A549 (cell line): ENCODE measurements around the gene SYCE1. TPM values are rescaled to one million over a fixed set of nuclear protein-coding genes. Genes with fewer than 3 reads are reported as not detected.
A peak's percentile ranks its signal among the peaks of the same experiment; 100 is the strongest.
"Not testable (repeated sequence)": the region's sequence is repeated elsewhere in the genome, so short reads cannot be mapped to it uniquely, and the experiment has no call there.

Experiments
- ATAC-seq, 2 experiments: fragments of 200-7000 bp in 1 of 2; fragments of >200 bp in 1 of 2; cut with Nextera tagmentation in 1 of 2; cut with Tn5 transposase in 1 of 2; 3 replicates each; pipeline versions ENCODE4 v1.8.0 to v1.9.1; 2018 to 2020; ENCODE audit warnings: mild to moderate bottlenecking in 1 of 2, moderate library complexity in 1 of 2
- CTCF ChIA-PET: fragments of 300-600 bp; sonication (Branson Sonifier 250); formaldehyde crosslinking; extraction: SDS; loops from one replicate; lab custom pipeline; 2021; ENCODE audit warnings: antibody characterized with exemption, inconsistent platforms; lab: Yijun Ruan, JAX
- POLR2A ChIA-PET: fragments of 350-600 bp; formaldehyde crosslinking; extraction: SDS; loops from one replicate; lab custom pipeline; 2021; ENCODE audit warnings: antibody characterized with exemption, inconsistent platforms; lab: Yijun Ruan, JAX
- DNase-seq, 2 experiments: peaks; one replicate each; pipeline versions ENCODE4 v3.0.0 to v3.0.0-alpha.2; 2011 to 2016; ENCODE audit warnings: low read depth in 1 of 2, low spot score in 1 of 2
- FAIRE-seq: peaks from 2 replicates; lab custom pipeline; 2011; peaks lifted over from hg19 to GRCh38; lab: Jason Lieb, UNC
- H3K27ac ChIP-seq, 2 experiments: fragments of >200 bp; sonication (Bioruptor Twin); formaldehyde crosslinking; 3 replicates each; pipeline ENCODE4 v1.5.1; 2016 to 2017
- H3K4me1 ChIP-seq: fragments of >200 bp; sonication (Bioruptor Twin); formaldehyde crosslinking; 3 replicates; pipeline ENCODE4 v1.6.1; 2016
- H3K4me2 ChIP-seq: fragments of >200 bp; sonication (Bioruptor Twin); formaldehyde crosslinking; 3 replicates; pipeline ENCODE4 v1.6.1; 2016
- H3K4me3 ChIP-seq: fragments of >200 bp; sonication (Bioruptor Twin); formaldehyde crosslinking; 3 replicates; pipeline ENCODE4 v1.5.1; 2016
- H3K9me3 ChIP-seq: fragments of >200 bp; sonication (Bioruptor Twin); formaldehyde crosslinking; 3 replicates; pipeline ENCODE4 v1.6.1; 2016
- BHLHE40 ChIP-seq: IDR thresholded peaks from 2 replicates; pipeline ENCODE4 v1.6.1; 2012; ENCODE audit warnings: low read depth, low read length, inconsistent platforms
- CBX8 ChIP-seq: fragments of 200-600 bp; sonication (generic); IDR thresholded peaks from 2 replicates; pipeline ENCODE4 v1.6.1; 2016
- EHMT2 ChIP-seq: fragments of 200-600 bp; sonication (generic); IDR thresholded peaks from 2 replicates; pipeline ENCODE4 v1.6.1; 2016; ENCODE audit warnings: antibody characterized with exemption, low read depth, mild to moderate bottlenecking, moderate library complexity
- FOSB ChIP-seq: fragments of 250-450 bp; sonication (Bioruptor Pico); IDR thresholded peaks from 2 replicates; pipeline ENCODE4 v1.5.0; 2020; ENCODE audit warnings: mild to moderate bottlenecking, moderate library complexity
- FOSL2 ChIP-seq, 2 experiments: fragments of 450-650 bp in 1 of 2; fragments of >200 bp in 1 of 2; sonication (Bioruptor Twin) in 1 of 2; formaldehyde crosslinking; IDR thresholded peaks; 2 replicates each; pipeline versions ENCODE4 v1.5.0 to v1.6.1; 2016 to 2020; ENCODE audit warnings: mild to moderate bottlenecking in 1 of 2, moderate library complexity in 1 of 2
- HDAC2 ChIP-seq: fragments of 200-600 bp; sonication (generic); IDR thresholded peaks from 2 replicates; pipeline ENCODE4 v1.6.1; 2016
- HEYL ChIP-seq: fragments of 250-450 bp; sonication (Bioruptor Pico); IDR thresholded peaks from 2 replicates; pipeline ENCODE4 v1.8.0; 2021; ENCODE audit warnings: mild to moderate bottlenecking, moderate library complexity
- JUN ChIP-seq, 2 experiments: fragments of >200 bp; sonication (Bioruptor Twin); formaldehyde crosslinking; IDR thresholded peaks; 2 replicates in 1 of 2; 3 replicates in 1 of 2; pipeline ENCODE4 v1.6.1; 2016 to 2017
- JUNB ChIP-seq: fragments of >200 bp; sonication (Bioruptor Twin); formaldehyde crosslinking; IDR thresholded peaks from 2 replicates; pipeline ENCODE4 v1.6.1; 2016
- KDM5A ChIP-seq: fragments of 200-600 bp; sonication (generic); IDR thresholded peaks from 2 replicates; pipeline ENCODE4 v1.6.1; 2016; ENCODE audit warnings: antibody characterized with exemption, mild to moderate bottlenecking
- MAFK ChIP-seq: fragments of 450-650 bp; IDR thresholded peaks from 2 replicates; pipeline ENCODE4 v1.6.1; 2014; ENCODE audit not compliant: partially characterized antibody
- MAZ ChIP-seq: fragments of 150-350 bp; IDR thresholded peaks from 2 replicates; pipeline ENCODE4 v1.6.1; 2014; ENCODE audit warnings: antibody characterized with exemption, low read depth, low read length, borderline replicate concordance
- MYC ChIP-seq: IDR thresholded peaks from 2 replicates; pipeline ENCODE4 v1.6.1; 2012; ENCODE audit warnings: mild to moderate bottlenecking, inconsistent platforms, low read length, improper control_type of control experiment, borderline replicate concordance
- NFE2L2 ChIP-seq: fragments of 150-350 bp; conservative IDR thresholded peaks from 2 replicates; pipeline ENCODE4 v1.6.1; 2014; ENCODE audit warnings: low read length
- NR3C1 ChIP-seq: fragments of >200 bp; sonication (Bioruptor Twin); formaldehyde crosslinking; IDR thresholded peaks from 3 replicates; pipeline ENCODE4 v1.6.1; 2017
- POLR2A ChIP-seq: IDR thresholded peaks from 2 replicates; pipeline ENCODE4 v1.6.1; 2012; ENCODE audit warnings: mild to moderate bottlenecking, low read length
- RCOR1 ChIP-seq: fragments of 150-350 bp; IDR thresholded peaks from 2 replicates; pipeline ENCODE4 v1.6.1; 2014; ENCODE audit warnings: antibody characterized with exemption, low read length, low read depth
- RFX5 ChIP-seq: fragments of 450-650 bp; IDR thresholded peaks from 2 replicates; pipeline ENCODE4 v1.7.1; 2014; ENCODE audit warnings: antibody characterized with exemption, mild to moderate bottlenecking, moderate library complexity
- SMC3 ChIP-seq: fragments of >200 bp; sonication (Bioruptor Twin); formaldehyde crosslinking; IDR thresholded peaks from 3 replicates; pipeline ENCODE4 v1.6.1; 2018; ENCODE audit warnings: inconsistent platforms
- TFCP2L1 ChIP-seq: fragments of 250-450 bp; sonication (Bioruptor Pico); IDR thresholded peaks from 2 replicates; pipeline ENCODE4 v1.5.0; 2021; ENCODE audit warnings: mild to moderate bottlenecking
- TP53 ChIP-seq: fragments of 250-450 bp; sonication (Bioruptor Pico); IDR thresholded peaks from 2 replicates; pipeline ENCODE4 v1.5.0; 2021; ENCODE audit warnings: mild to moderate bottlenecking, moderate library complexity
- ZFP36 ChIP-seq: fragments of 450-650 bp; IDR thresholded peaks from 2 replicates; pipeline ENCODE4 v1.6.1; 2014; ENCODE audit warnings: borderline replicate concordance; ENCODE audit not compliant: partially characterized antibody
- ZSCAN20 ChIP-seq: fragments of 250-450 bp; sonication (Bioruptor Pico); IDR thresholded peaks from 2 replicates; pipeline ENCODE4 v1.8.0; 2022; ENCODE audit warnings: mild to moderate bottlenecking, moderate library complexity
- WGBS: methylation state at CpG from one replicate; pipeline ENCODE4 v1.1.6; 2017; ENCODE audit errors: missing lambda C conversion rate; 5-methylcytosine and 5-hydroxymethylcytosine counted together
- polyA plus RNA-seq, 4 experiments: library from polyadenylated mRNA; depleted of rRNA in 3 of 4; stranded (reverse); fragments of >200 nt; fragmentation: RNase III in 1 of 4; extraction: RNeasy Plus Mini Kit Qiagen cat#74134 plus additional on column Dnase treatment in 1 of 4; gene quantifications; 2 replicates in 3 of 4; 3 replicates in 1 of 4; pipeline ENCODE4 v1.2.3, GENCODE V29; 2011 to 2017
- TF ChIP-seq, protein P1 (sequence below): IDR thresholded peaks from 2 replicates; pipeline ENCODE4 v1.6.1; 2012
- TF ChIP-seq, protein P2 (sequence below): fragments of 200-600 bp; sonication (generic); IDR thresholded peaks from 2 replicates; pipeline ENCODE4 v1.6.1; 2016; ENCODE audit warnings: antibody characterized with exemption, mild to moderate bottlenecking, moderate library complexity
- TF ChIP-seq, protein P3 (sequence below): IDR thresholded peaks from 2 replicates; pipeline ENCODE4 v1.6.1; 2012; ENCODE audit warnings: low read depth, borderline replicate concordance
- TF ChIP-seq, protein P4 (sequence below): fragments of >200 bp; sonication (Bioruptor Twin); formaldehyde crosslinking; IDR thresholded peaks from 2 replicates; pipeline ENCODE4 v1.6.1; 2016
- TF ChIP-seq, protein P5 (sequence below): fragments of 450-650 bp; IDR thresholded peaks from 2 replicates; pipeline ENCODE4 v1.6.1; 2014; ENCODE audit warnings: antibody characterized with exemption
- TF ChIP-seq, protein P6 (sequence below): fragments of 250-450 bp; sonication (Bioruptor Pico); IDR thresholded peaks from 2 replicates; pipeline ENCODE4 v1.5.0; 2021; ENCODE audit warnings: mild to moderate bottlenecking, moderate library complexity, borderline replicate concordance

SYCE1 gene
- polyA plus RNA-seq, 2 of the 4 experiments (the other 2 are of a cell fraction), result not detected

DNA sequence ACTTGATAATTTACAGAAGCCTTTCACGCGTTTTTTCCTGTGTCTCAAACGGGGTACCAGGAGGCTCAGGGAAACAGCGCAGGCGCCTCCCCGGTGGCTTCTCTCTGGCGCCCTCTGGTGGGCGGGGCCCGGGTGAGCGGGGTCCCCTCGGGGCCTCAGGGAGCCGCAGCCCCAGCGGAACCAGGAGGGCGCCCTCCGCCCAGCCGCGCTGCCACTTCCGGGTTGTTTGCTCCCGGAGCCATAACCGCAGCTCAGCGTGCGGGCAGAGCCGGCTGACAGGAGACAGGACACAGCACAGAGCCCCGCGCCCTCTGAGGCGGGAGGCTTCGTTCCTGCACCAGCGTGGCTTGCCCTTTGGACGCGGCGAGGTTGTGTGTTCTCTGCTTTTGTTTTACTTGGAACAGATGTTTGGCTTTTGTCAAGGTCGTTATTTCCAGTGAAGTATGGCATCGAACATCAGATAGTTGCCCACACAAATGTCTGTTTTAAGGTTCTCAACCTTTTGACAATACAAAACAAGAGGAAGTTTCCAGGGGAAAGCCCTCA, 45.1 kb downstream of the SYCE1 start (continued):
- TF ChIP-seq MAFK, result no peak
- TF ChIP-seq, protein P1, sequence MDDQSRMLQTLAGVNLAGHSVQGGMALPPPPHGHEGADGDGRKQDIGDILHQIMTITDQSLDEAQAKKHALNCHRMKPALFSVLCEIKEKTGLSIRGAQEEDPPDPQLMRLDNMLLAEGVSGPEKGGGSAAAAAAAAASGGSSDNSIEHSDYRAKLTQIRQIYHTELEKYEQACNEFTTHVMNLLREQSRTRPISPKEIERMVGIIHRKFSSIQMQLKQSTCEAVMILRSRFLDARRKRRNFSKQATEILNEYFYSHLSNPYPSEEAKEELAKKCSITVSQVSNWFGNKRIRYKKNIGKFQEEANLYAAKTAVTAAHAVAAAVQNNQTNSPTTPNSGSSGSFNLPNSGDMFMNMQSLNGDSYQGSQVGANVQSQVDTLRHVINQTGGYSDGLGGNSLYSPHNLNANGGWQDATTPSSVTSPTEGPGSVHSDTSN, result no peak
- no peak for TF ChIP-seq RCOR1
- no peak for TF ChIP-seq MAZ
- no peak for TF ChIP-seq ZSCAN20 (CRISPR knock-in tag)
- TF ChIP-seq, protein P2, sequence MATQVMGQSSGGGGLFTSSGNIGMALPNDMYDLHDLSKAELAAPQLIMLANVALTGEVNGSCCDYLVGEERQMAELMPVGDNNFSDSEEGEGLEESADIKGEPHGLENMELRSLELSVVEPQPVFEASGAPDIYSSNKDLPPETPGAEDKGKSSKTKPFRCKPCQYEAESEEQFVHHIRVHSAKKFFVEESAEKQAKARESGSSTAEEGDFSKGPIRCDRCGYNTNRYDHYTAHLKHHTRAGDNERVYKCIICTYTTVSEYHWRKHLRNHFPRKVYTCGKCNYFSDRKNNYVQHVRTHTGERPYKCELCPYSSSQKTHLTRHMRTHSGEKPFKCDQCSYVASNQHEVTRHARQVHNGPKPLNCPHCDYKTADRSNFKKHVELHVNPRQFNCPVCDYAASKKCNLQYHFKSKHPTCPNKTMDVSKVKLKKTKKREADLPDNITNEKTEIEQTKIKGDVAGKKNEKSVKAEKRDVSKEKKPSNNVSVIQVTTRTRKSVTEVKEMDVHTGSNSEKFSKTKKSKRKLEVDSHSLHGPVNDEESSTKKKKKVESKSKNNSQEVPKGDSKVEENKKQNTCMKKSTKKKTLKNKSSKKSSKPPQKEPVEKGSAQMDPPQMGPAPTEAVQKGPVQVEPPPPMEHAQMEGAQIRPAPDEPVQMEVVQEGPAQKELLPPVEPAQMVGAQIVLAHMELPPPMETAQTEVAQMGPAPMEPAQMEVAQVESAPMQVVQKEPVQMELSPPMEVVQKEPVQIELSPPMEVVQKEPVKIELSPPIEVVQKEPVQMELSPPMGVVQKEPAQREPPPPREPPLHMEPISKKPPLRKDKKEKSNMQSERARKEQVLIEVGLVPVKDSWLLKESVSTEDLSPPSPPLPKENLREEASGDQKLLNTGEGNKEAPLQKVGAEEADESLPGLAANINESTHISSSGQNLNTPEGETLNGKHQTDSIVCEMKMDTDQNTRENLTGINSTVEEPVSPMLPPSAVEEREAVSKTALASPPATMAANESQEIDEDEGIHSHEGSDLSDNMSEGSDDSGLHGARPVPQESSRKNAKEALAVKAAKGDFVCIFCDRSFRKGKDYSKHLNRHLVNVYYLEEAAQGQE, result no peak
- no peak for TF ChIP-seq NFE2L2
- no peak for TF ChIP-seq BHLHE40
- no peak for TF ChIP-seq FOSL2 (IDR thresholded peaks at IDR 0.05)
- TF ChIP-seq FOSL2 (CRISPR knock-in tag; IDR thresholded peaks at IDR 0.05), result no peak
- TF ChIP-seq, protein P3, sequence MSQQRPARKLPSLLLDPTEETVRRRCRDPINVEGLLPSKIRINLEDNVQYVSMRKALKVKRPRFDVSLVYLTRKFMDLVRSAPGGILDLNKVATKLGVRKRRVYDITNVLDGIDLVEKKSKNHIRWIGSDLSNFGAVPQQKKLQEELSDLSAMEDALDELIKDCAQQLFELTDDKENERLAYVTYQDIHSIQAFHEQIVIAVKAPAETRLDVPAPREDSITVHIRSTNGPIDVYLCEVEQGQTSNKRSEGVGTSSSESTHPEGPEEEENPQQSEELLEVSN, result peak; percentile 88
- TF ChIP-seq HEYL (CRISPR knock-in tag), result no peak
- peak; percentile 82 for TF ChIP-seq POLR2A
- no peak for TF ChIP-seq FOSB
- no peak for TF ChIP-seq HDAC2
- TF ChIP-seq, protein P4, sequence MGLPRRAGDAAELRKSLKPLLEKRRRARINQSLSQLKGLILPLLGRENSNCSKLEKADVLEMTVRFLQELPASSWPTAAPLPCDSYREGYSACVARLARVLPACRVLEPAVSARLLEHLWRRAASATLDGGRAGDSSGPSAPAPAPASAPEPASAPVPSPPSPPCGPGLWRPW, result no peak
- peak; percentile 76 for TF ChIP-seq SMC3
- TF ChIP-seq, protein P5, sequence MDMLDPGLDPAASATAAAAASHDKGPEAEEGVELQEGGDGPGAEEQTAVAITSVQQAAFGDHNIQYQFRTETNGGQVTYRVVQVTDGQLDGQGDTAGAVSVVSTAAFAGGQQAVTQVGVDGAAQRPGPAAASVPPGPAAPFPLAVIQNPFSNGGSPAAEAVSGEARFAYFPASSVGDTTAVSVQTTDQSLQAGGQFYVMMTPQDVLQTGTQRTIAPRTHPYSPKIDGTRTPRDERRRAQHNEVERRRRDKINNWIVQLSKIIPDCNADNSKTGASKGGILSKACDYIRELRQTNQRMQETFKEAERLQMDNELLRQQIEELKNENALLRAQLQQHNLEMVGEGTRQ, result no peak
- TF ChIP-seq NR3C1, result no peak
- TF ChIP-seq JUN (IDR thresholded peaks at IDR 0.05), result peak in 1 of 2 experiments; percentile 52; a peak in 1 of 5 replicates
- peak; percentile 21 for TF ChIP-seq ZFP36
- TF ChIP-seq TFCP2L1 (CRISPR knock-in tag), result no peak
- no peak for TF ChIP-seq KDM5A
- TF ChIP-seq RFX5, result no peak
- no peak; the same call in 1 of the 2 replicates for TF ChIP-seq CBX8
- 0 out of 2 replicates have a peak, but pooled peaks have one; percentile 59 for TF ChIP-seq MYC
- TF ChIP-seq EHMT2, result no peak
- no peak for TF ChIP-seq JUNB
- no peak for TF ChIP-seq TP53 (CRISPR knock-in tag)
- TF ChIP-seq, protein P6, sequence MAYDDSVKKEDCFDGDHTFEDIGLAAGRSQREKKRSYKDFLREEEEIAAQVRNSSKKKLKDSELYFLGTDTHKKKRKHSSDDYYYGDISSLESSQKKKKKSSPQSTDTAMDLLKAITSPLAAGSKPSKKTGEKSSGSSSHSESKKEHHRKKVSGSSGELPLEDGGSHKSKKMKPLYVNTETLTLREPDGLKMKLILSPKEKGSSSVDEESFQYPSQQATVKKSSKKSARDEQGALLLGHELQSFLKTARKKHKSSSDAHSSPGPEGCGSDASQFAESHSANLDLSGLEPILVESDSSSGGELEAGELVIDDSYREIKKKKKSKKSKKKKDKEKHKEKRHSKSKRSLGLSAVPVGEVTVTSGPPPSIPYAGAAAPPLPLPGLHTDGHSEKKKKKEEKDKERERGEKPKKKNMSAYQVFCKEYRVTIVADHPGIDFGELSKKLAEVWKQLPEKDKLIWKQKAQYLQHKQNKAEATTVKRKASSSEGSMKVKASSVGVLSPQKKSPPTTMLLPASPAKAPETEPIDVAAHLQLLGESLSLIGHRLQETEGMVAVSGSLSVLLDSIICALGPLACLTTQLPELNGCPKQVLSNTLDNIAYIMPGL (CRISPR knock-in tag), result no peak

DNA sequence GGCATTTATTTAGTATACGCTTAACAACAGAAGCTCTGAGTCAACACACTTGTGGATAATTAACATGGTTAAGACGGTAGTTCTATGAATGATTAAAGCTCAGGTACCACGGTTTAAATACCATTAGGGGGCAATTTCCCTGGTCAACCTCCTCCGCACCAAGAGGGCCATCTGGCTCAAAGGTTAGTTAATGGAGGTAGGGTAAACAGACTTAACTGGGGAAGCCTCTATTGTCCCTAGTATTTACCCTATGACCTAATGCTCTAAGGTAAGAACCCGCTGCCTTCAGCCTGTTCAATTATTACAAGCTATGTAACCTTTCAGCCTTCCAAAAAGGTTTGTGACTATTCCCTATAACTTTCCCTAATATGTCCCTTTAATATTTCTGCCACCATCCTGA, 46.9 kb downstream of the SYCE1 start:
- ATAC-seq, POLR2A ChIA-PET, H3K4me2 ChIP-seq, H3K27ac ChIP-seq, FAIRE-seq, H3K4me1 ChIP-seq, DNase-seq, H3K4me3 ChIP-seq: not testable (repeated sequence)
- CTCF ChIA-PET, result interaction anchor here (0.6 to 2.5 kb wide), 5 partner anchors 9 to 189 kb away, joined by 3 to 10 read pairs (median 5); partner anchors contain the start of gene CALY
- H3K9me3 ChIP-seq, result peaks cover 37% of the 10 kb centered on the region
- WGBS, result 39% methylated on average over 5 of the region's 5 CpGs
